Measurements from ENCODE around the gene PRXL2A. TPM values are rescaled to one million over a fixed set of nuclear protein-coding genes. Genes with fewer than 3 reads are reported as not detected.
"Not testable (repeated sequence)": the region's sequence is repeated elsewhere in the genome, so short reads cannot be mapped to it uniquely, and the experiment has no call there.

Gene PRXL2A
- total RNA-seq, 1 experiment from 2014 or later = 71.9 TPM

DNA sequence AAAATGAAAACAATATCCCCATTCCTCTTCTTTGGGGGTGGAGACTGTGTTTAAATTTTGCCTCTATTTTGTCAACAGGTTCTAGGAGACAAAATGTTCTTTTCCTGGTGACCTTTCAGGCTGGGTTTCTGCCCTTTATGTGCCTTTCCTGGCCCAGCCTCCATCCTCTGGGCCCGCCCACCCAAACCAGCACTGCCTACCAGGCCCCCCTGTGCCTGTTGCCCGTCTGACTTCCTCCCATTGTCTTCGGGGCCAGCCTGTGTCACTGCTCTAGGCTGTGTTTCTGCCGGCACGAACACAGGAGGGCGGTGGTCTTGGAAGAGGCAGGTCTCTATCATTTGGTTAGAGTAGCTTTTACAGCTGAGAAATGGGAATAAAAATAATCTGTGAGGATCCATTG lies 59.7 kb downstream of the PRXL2A start:
- in situ Hi-C loops (cut with HindIII; ENCODE audit: low pct_unique_long_range_greater_than_20kb, low sequenced_read_pairs) = no loop called here
- no peak for DNase-seq (ENCODE audit: low read depth)

GRCh38 chr10:80468806-80469421 lies 60.6 kb downstream of the PRXL2A start:
- in situ Hi-C loops (cut with HindIII; ENCODE audit: low pct_unique_long_range_greater_than_20kb, low sequenced_read_pairs) = no loop called here
- no peak for DNase-seq (ENCODE audit: low read depth)

DNA sequence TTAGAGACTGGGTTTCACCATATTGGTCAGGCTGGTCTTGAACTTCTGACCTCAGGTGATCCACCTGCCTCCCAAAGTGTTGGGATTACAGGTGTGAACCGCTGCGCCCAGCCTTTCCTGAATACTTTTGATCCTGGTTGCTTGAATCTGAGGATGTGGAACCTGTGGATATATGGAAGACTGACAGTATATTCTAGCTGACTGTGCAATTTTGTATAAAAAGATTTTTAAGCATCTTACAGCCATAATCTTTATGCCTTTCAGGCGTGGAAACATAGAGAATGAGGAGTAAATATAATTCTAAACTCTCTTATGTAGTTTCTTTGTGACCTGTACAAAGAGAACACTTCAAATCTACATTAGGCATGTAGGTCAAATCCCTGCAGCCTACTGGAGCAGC lies 61.9 kb downstream of the PRXL2A start:
- DNase-seq (ENCODE audit: low read depth) = no peak
- in situ Hi-C loops (cut with HindIII; ENCODE audit: low pct_unique_long_range_greater_than_20kb, low sequenced_read_pairs) = no loop called here

- DNase-seq (ENCODE audit: low read depth) = no peak
- in situ Hi-C loops (cut with HindIII; ENCODE audit: low pct_unique_long_range_greater_than_20kb, low sequenced_read_pairs) = no loop called here
Measured at GRCh38 chr10:80471001-80471400, 62.6 kb downstream of the PRXL2A start.

- peak; percentile 68 for DNase-seq (ENCODE audit: low read depth)
- in situ Hi-C loops (cut with HindIII; ENCODE audit: low pct_unique_long_range_greater_than_20kb, low sequenced_read_pairs) = no loop called here
Measured at GRCh38 chr10:80471715-80472233, 63.4 kb downstream of the PRXL2A start.

DNA sequence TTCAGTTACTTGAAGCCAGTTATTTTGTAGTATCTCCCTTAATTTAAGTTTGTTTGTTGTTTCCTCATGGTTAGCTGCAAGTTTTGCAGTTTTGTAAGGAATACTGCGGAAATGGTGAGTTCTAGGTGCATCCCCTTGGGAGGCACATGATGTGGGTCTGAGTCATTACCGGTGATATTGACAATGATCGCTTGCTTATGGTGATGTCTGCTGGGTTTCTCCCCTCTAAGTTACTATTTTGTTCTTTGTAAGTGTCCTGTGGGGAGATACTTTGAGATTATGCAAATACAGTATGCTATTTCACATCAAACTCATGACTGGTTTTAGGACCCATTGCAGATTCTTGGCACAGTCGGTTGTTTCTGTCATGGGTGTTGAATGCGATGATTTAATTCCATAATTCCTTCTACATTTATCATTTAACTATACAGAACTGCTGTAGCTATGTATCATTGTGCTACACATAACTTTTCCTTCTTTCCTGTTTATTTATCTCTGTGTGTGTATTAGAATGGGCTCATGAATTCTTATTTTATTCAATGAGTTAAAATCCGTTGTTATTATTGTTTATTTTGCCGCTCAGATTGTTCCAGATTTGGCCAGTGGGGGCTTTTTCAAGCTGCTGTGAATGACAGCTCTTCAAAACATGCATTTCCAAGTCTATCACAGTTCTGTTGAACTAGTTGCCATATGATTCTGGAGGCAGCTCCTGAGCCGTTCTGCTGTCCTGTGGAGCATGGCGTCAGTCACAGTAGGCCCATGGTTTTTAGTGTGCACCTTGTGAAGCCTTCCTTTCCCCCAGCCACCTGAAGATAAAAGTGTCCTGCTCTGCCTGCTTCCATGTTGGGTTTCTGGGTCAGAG lies 64.1 kb downstream of the PRXL2A start:
- in situ Hi-C loops (cut with HindIII; ENCODE audit: low pct_unique_long_range_greater_than_20kb, low sequenced_read_pairs) = no loop called here
- DNase-seq (ENCODE audit: low read depth) = peak; percentile 91

DNA sequence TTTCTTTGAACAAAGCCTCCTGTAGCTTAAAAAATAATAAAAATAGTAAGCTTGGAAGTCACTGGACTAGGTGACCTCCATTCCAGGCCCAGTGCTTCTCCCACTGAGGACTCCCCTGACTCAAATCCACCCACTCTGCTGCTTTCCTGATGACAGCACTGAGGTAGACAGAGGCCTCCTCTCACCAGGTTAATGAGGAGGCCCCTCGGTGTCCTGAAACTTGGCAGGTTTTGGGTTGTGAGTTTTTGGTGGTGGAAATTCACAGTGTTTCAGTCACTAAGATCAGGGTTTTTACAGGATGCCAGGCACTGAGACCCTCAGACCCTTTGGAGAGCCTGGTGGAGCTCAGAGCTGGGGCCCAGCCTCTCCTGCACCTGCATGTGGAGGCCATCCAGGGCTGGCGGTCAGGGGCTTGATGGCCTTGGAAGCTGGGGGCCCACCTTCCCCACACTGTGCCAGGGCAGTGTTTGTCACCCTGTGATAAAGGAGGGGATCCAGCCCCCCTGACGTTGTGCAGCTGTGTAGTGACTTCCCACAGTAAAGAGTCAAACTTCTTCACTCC lies 64.8 kb downstream of the PRXL2A start:
- in situ Hi-C loops (cut with HindIII; ENCODE audit: low pct_unique_long_range_greater_than_20kb, low sequenced_read_pairs) = no loop called here
- DNase-seq (ENCODE audit: low read depth) = no peak

DNA sequence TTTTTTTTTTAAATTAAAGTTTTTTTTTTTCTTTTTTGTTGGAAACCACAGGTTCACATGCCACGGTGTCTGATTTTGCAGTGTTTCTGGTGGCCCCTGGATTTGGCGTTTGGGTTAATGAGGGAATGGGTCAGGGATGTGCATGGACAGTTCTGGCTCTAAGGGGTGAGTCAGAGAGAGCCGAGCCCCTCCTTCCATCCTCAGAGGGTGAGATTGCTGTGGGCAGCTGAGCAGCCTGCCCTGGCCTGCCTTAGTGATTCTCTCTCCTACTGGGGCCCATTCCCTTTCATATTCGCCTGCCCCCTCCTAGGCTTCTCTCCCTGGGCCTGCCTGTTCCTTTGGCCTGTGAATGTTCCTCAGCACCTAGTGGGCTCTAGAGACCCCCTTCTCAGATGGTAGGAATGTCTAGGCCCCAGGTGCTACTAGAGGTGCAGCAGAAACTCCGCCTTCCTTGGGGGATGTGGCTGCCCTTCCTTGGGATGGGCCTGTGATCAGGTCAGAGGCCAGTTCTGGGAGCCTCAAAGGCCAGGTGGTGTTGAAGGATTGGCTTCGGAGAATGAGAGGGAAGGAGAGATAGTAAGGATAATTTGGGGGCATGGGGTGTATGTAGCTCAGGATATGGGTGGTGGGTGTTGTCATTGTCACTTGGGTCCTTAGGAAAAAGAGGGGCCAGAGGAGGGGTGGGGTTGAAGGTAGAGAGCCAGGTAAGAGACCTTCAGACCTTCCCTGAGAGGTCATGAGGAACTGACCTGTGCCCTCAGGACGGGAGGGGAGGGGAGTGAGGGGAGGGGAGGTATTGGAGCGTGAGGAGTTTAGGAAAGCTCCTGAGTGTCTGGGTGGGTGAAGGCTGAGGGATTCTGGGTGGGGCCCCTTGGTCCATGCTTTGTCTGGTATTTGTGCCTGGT lies 65.6 kb downstream of the PRXL2A start:
- peak; percentile 92 for DNase-seq (ENCODE audit: low read depth)

DNA sequence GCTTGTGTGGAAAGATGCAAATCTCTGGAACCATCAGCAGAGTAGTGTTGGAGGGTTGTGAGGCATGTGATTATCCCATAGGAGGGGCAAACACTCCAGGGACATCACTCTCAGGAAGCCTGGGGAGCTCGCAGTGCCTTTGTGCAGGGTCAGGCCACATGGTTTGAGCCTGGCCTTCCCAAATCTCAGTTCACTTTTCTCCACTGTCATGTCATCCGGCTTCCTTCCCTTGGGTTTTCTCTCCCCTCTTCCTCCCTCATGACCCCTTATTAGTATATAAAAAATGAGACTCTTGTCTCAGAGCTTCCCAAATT lies 66.2 kb downstream of the PRXL2A start:
- in situ Hi-C loops (cut with HindIII; ENCODE audit: low pct_unique_long_range_greater_than_20kb, low sequenced_read_pairs) = no loop called here
- no peak for DNase-seq (ENCODE audit: low read depth)

More for the DNA sequence above, 65.6 kb downstream of the PRXL2A start:
- in situ Hi-C loops (cut with HindIII; ENCODE audit: low pct_unique_long_range_greater_than_20kb, low sequenced_read_pairs) = no loop called here

DNA sequence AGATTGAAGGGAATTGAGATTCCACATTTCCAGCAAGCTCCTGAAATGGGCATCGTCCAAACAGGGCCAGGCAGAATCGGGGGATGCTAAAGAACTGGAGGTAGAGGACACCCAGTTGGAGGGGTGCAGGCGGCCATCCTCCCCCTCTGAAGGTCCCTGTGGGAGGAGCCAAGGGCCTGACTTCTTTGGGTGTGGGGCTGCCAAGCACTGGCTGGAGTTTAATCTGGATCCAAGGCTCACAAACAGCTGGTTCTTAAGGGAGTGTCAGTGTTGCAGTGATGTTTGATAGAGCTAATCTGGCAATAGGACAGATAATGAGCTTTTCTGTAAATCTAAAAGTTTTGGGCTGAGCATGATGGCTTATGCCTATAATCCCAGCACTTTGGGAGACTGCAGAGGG lies 66.6 kb downstream of the PRXL2A start:
- no peak for DNase-seq (ENCODE audit: low read depth)
- in situ Hi-C loops (cut with HindIII; ENCODE audit: low pct_unique_long_range_greater_than_20kb, low sequenced_read_pairs) = no loop called here

DNA sequence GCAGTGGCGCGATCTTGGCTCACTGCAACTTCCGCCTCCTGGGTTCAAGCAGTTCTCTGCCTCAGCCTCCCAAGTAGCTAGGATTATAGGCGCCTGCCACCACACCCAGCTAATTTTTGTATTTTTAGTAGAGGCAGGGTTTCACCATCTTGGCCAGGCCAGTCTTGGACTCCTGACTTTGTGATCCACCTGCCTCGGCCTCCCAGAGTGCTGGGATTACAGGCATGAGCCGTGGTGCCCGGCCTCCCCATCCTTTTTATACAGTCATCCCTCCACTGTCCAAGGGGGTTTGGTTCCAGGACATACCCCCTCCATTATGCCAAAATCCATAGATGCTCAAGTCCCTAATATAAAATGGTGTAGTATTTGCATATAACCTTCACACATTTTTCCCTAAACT lies 67.3 kb downstream of the PRXL2A start:
- in situ Hi-C loops (cut with HindIII; ENCODE audit: low pct_unique_long_range_greater_than_20kb, low sequenced_read_pairs); DNase-seq (ENCODE audit: low read depth): not testable (repeated sequence)

- DNase-seq (ENCODE audit: low read depth) = no peak
- in situ Hi-C loops (cut with HindIII; ENCODE audit: low pct_unique_long_range_greater_than_20kb, low sequenced_read_pairs) = no loop called here
Measured at GRCh38 chr10:80476685-80477084, 68.3 kb downstream of the PRXL2A start.

DNA sequence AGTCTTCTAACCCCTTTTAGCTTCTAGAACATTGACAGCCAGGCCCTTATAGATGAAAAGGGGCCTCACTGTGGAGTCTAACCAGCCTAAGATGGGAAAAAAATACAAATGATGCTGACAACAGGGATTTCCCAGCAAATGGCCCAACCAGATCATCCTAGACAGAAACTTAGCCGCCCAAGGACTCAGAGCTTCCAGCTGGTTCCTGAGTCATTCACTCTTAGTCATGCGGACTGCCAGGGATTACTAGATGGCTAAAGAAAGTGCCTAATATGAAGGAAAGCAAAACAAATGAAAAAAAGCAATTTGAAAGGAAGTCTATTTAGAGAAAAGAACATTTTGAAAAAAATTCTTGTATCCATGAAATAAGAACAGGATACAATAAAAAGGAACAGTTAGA lies 69.5 kb downstream of the PRXL2A start:
- peak; percentile 81 for DNase-seq (ENCODE audit: low read depth)
- in situ Hi-C loops (cut with HindIII; ENCODE audit: low pct_unique_long_range_greater_than_20kb, low sequenced_read_pairs) = no loop called here

- DNase-seq (ENCODE audit: low read depth); in situ Hi-C loops (cut with HindIII; ENCODE audit: low pct_unique_long_range_greater_than_20kb, low sequenced_read_pairs): not testable (repeated sequence)
Measured at GRCh38 chr10:80480373-80480772, 72.0 kb downstream of the PRXL2A start.

- no peak for DNase-seq (ENCODE audit: low read depth)
- in situ Hi-C loops (cut with HindIII; ENCODE audit: low pct_unique_long_range_greater_than_20kb, low sequenced_read_pairs) = no loop called here
Measured at GRCh38 chr10:80480852-80481251, 72.5 kb downstream of the PRXL2A start.

GRCh38 chr10:80484243-80484642 lies 75.9 kb downstream of the PRXL2A start:
- no peak for DNase-seq (ENCODE audit: low read depth)
- in situ Hi-C loops (cut with HindIII; ENCODE audit: low pct_unique_long_range_greater_than_20kb, low sequenced_read_pairs) = no loop called here

DNA sequence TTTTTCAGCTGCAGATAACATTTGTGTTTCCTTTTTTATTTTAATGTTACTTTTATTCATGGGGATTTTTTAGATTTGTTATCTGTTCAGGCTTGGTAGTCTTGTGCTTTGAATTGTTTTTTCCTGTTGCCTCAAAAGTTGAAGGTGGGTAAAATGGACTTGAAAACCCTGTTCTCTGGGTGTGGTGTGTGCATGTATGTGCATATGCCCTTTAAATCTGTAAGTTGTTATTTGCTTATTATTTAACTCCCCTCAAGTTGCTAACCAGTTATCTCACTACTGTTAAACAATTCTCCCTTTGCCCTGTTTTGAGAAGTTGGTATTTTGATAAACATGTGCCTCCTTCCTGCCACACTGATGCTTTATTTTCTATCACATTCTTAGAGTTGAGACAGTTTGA lies 76.3 kb downstream of the PRXL2A start:
- no peak for DNase-seq (ENCODE audit: low read depth)
- in situ Hi-C loops (cut with HindIII; ENCODE audit: low pct_unique_long_range_greater_than_20kb, low sequenced_read_pairs) = no loop called here

DNA sequence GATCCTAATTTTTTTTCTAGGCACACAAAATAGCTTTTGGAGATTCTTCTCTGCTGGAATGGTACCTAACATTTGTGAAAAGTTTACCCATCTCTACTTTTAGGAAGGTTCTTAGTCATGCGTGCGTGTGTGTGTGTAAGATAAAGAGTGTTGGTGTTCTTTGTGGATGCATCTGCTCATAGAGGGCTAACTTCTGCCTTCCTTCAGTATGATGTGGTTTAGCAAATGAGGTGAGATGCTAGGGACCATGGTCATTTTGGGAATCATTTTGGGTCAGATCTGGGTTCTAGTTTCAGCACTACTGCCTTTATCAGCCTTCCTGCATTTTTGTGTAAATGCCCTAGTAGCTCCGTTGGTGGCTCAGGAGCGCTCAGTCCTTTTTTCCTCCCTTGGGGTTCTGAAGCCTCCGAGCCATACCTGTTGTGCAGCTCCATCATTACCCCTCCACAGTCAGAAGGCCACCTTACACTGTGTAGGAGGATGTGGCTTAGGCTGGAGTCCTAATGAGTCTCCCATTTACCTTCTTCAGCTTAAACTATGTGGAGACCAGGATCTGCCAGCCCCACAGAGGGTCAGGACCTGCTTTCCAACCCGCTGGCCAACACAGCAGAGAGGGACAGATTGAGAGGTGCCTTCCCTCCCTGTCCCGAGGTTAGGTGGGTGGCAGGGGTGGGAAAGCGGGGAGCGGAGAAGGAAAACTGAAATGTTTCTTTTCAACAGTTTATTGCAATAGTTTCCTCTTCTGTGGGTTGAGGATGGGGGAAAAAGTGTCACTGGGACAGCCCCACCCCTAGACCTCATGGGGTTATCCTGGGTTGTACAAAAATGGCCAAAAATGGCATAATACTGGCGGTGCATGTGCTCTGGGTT lies 77.0 kb downstream of the PRXL2A start:
- DNase-seq (ENCODE audit: low read depth) = no peak
- in situ Hi-C loops (cut with HindIII; ENCODE audit: low pct_unique_long_range_greater_than_20kb, low sequenced_read_pairs) = no loop called here
